Aorta (tissue), 5 donors: ENCODE measurements around the gene STK25. TPM values are rescaled to one million over a fixed set of nuclear protein-coding genes. Genes with fewer than 3 reads are reported as not detected.

Experiments used
- ATAC-seq: fragments of 200-7000 bp; cut with Tn5 transposase; one replicate; pipeline ENCODE4 v1.9.1; 2022; ENCODE audit warnings: moderate library complexity; ENCODE audit not compliant: low FRiP score
- DNase-seq, 2 donors: peaks; one replicate each; pipeline ENCODE4 v3.0.0-alpha.2; 2020
- H3K27ac ChIP-seq, 2 donors: one replicate each; pipeline ENCODE4 v1.5.1; 2013; ENCODE audit warnings: low read length in 2 of 2, mild to moderate bottlenecking in 2 of 2, moderate library complexity in 2 of 2, control low read depth in 1 of 2, inconsistent platforms in 1 of 2, low read depth in 1 of 2
- H3K27me3 ChIP-seq, 2 donors: one replicate each; pipeline ENCODE4 v1.6.1; 2013; ENCODE audit warnings: control low read depth in 1 of 2, low read length in 1 of 2, mild to moderate bottlenecking in 1 of 2, moderate library complexity in 1 of 2; ENCODE audit not compliant: insufficient read depth in 2 of 2, control insufficient read depth in 1 of 2
- H3K36me3 ChIP-seq, 2 donors: one replicate each; pipeline ENCODE4 v1.6.1; 2013; ENCODE audit warnings: control low read depth in 1 of 2, low read length in 1 of 2, mild to moderate bottlenecking in 1 of 2; ENCODE audit not compliant: insufficient read depth in 2 of 2, control insufficient read depth in 1 of 2
- H3K4me1 ChIP-seq, 2 donors: one replicate each; pipeline ENCODE4 v1.6.1; 2013; ENCODE audit warnings: low read length in 2 of 2, control low read depth in 1 of 2, mild to moderate bottlenecking in 1 of 2, moderate library complexity in 1 of 2; ENCODE audit not compliant: insufficient read depth in 2 of 2, control insufficient read depth in 1 of 2
- H3K4me3 ChIP-seq, 2 donors: one replicate each; pipeline ENCODE4 v1.5.1; 2013; ENCODE audit warnings: low read length in 2 of 2, control low read depth in 1 of 2, mild to moderate bottlenecking in 1 of 2
- H3K9me3 ChIP-seq: one replicate; pipeline ENCODE4 v1.6.1; 2013; ENCODE audit warnings: mild to moderate bottlenecking, low read length; ENCODE audit not compliant: control insufficient read depth
- WGBS, 2 donors: extraction: QIAGEN DNeasy Blood & Tissue Kit; methylation state at CpG; one replicate each; pipeline ENCODE4 v1.1.7; 2013; 5-methylcytosine and 5-hydroxymethylcytosine counted together
- intact Hi-C, 2 donors: fragments of 100-400 bp; cut with DNase I; formaldehyde crosslinking; loops; one replicate each; pipeline versions ENCODE4 v1.14.2 to v1.15.0; 2022
- polyA plus RNA-seq, 2 donors: library from polyadenylated mRNA; stranded (reverse); fragments of 200-250 nt; gene quantifications; one replicate each; pipeline ENCODE4 v1.2.3, GENCODE V29; 2013
- total RNA-seq, 2 donors: library from RNA; stranded (reverse); fragmentation: NEBNext Ultra II Directional; extraction: Animal tissue kit (Norgen Biotek cat#: 25700); gene quantifications; one replicate each; pipeline ENCODE4 v1.2.1, GENCODE V29; 2021
- donor health status: healthy with polysubstance abuse.
- donor health status: Bipolar disorder and iron deficiency.
- donor health status: DM: no; HTN: no; CAD: no.
- donor health status: DM: no; HTN: no; CAD: no.
- donor health status: DM: yes; HTN: yes; CAD: no.

The STK25 gene
- total and polyA plus RNA-seq, 4 donors = 85.1 to 261 (median 121) TPM

DNA sequence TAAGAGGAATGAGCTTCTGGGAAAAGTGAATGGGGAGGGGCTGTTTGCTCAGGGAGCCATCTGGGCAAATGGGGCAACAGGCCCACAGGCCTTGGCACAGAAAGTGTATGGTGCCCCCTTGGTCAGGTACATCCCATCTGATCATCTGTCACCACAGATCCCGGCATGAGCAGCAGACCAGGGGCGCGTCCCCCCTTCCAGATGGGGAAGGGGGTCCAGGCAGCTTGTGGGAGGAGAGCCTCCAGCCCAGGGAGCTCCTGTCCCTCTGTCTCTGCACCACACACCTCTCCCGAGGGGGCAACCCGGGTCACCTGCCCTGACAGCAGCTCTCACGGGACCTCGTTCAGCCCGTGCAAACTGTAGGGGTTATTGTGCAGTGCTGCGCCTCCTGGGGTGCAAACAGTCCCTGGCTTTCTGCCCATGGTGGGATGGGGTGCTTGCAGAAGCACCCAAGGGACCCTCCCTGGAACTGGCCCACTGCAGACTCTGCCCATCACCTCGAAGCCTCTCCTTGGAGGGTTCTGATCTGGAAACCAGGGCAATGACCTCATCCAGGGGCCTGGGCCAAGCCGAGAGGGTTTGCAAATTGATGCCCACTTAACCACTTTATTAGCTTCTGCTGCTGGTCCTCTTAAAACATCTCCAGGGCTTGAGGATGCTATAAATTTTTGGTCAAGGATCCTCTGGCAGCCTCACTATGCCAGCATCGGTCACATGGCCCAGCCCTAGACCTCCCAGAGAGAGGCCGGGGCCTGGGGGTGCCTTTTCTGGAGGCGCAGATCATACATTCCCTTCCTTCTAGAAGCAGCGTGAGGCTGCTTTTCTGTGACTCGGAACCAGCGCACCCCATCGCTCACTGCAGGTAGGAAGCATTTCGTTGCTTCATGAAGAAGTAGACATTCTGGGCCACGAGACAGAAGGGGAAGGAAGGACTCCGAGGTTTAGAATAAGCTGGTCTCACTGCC, 42.5 kb upstream of the STK25 start:
- Histone ChIP-seq H3K27ac (no peak overlapping the region), H3K9me3 (peaks cover 6% of the 10 kb centered on the region), H3K4me3 (no peak overlapping the region), H3K27me3 (no peaks in the 10 kb centered on the region), H3K36me3 (no peaks in the 10 kb centered on the region), H3K4me1 (no peaks in the 10 kb centered on the region)
- WGBS, 2 donors = 76 to 84% methylated on average over 20 to 21 of the region's 21 CpGs
- DNase-seq (no peak), ATAC-seq (no peak)
- intact Hi-C loops = no loop called here

DNA sequence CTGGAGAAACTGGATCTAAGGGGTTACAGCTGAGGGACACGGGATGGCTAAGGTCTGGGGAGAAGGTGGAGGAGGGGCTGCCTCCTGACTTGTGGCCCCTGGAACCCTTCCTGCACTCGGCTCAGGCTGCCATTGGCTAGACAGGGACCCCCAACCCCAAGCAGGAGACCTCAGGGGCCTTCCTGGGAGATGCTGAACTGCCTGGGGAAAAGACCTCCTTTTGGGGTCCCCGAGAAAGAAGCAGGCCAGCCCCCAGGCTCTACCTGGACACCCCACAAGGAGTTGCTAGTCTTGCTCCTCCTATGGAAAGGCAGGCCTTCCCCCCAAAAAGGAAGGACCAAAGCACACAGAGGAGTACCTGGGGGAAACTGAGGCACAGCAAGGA, 40.1 kb upstream of the STK25 start:
- Histone ChIP-seq H3K4me3 (no peak overlapping the region), H3K27me3 (no peaks in the 10 kb centered on the region), H3K4me1 (no peaks in the 10 kb centered on the region), H3K36me3 (no peaks in the 10 kb centered on the region), H3K27ac (no peak overlapping the region), H3K9me3 (no peaks in the 10 kb centered on the region)
- intact Hi-C loops = no loop called here
- DNase-seq (peak in 1 of 2 donors; percentile 5), ATAC-seq (no peak)
- 79 to 85% methylated on average over 3 of the region's 3 CpGs for WGBS, 2 donors

DNA sequence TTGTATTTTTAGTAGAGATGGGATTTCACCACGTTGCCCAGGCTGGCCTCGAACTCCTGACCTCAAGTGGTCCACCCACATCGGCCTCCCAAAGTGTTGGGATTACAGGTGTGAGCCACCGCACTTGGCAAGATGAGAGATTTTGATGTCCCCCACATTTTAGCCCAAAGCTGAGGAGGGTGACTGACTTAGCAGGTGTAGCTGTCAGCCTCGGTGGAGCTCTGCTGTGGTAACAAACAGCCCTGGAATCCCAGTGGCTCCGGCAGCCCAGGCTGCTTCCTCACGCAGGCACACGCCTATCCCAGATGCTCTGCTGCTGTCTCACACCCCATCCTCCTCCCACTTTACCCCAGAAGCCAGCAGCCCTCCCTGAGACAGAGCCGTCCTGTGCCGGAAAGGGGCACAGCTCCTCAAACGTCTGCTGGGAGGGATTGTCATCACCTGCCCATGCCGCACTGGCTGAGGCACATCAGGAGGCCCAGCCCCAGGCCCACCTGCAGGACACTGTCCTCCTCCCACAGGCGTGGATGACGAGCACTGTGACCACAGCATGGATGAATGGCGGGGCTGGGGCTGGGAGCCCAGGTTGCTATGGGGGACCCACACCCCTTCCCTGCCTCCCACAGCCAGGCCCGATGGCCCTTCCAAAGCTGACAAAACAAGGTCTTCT, 39.5 kb upstream of the STK25 start:
- Histone ChIP-seq H3K4me3 (no peak overlapping the region), H3K27me3 (no peaks in the 10 kb centered on the region), H3K4me1 (no peaks in the 10 kb centered on the region), H3K36me3 (no peaks in the 10 kb centered on the region), H3K9me3 (no peaks in the 10 kb centered on the region), H3K27ac (no peak overlapping the region)
- DNase-seq (no peak), ATAC-seq (no peak)
- 86 to 92% methylated on average over 16 of the region's 16 CpGs for WGBS, 2 donors
- intact Hi-C loops = no loop called here

DNA sequence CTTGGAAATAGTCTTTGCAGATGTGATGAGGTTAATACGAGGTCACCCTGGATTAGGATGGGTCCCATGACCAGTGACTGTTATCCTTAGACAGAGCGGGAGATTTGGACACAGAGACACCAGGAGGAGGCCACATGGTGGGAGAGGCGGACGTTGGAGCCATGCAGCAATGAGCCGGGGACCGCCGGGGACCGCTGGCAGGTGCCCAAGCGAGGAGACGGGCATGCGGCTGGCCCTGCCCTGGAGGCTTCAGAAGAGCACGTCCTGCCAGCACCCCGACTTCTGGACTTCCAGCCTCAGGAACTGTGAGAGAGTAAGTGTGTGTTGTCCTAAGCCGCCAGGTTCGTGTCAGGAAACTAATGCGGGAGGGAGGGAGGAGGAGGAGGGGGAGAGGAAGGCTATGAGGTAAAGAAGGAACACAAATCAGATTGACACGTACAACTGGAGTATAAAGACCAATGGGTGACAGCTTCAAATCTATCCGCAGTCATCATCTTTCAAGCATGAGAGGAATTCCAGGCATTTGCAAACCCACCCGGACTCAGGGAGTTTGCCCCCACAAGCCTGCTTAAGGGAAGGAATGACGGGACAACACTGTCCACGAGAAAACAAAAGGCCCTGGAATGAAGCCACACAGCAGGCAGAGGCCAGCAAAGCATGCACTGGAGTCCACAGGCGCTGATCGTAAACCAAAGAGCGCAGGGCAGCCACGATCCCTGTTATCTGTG, 38.6 kb upstream of the STK25 start:
- no peaks in the 10 kb centered on the region for H3K27me3 ChIP-seq
- H3K4me1 ChIP-seq = no peaks in the 10 kb centered on the region
- intact Hi-C loops = no loop called here
- ATAC-seq = no peak
- no peaks in the 10 kb centered on the region for H3K9me3 ChIP-seq
- H3K4me3 ChIP-seq = no peak overlapping the region
- no peak overlapping the region for H3K27ac ChIP-seq
- DNase-seq = peak in 1 of 2 donors; percentile 46
- H3K36me3 ChIP-seq = no peaks in the 10 kb centered on the region
- WGBS, 2 donors = 10% methylated on average over 25 of the region's 25 CpGs

DNA sequence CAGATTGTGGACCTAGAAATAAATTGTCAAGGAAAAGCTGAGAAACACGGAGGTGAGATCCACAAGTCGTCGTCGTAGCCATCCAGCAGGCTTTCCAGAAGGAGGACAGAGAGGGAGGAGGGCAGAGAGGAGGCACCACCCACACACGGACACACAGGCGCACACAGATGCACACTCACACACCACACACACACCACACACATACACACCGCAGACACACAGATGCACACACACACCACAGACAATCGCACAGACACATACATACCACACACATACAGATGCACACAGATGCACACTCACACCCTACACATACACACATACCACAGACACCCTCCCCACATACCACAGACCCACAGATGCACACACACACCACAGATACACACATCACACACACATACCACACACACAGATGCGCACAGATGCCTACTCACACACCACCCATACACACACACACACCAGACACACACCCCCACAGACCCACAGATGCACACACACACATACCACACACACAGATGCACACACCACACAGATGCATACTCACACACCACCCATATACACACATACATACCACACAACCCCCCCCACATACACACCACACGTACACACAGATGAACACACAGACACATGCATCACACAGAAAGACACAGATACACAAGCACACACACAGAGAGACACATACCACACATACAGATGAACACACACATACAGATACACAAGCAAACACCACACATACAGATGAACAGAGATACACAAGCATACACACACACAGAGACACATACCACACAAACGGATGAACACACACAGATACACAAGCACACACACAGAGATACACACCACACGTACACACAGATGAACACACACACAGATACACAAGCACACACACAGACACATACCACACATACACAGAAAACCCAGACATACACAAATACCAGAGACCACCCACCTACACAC, 37.4 kb upstream of the STK25 start:
- intact Hi-C loops = no loop called here
- 54 to 57% methylated on average over 12 of the region's 12 CpGs for WGBS, 2 donors
- DNase-seq (no peak), ATAC-seq (no peak)
- H3K4me3 ChIP-seq = no peak overlapping the region
- H3K4me1 ChIP-seq = no peaks in the 10 kb centered on the region
- H3K9me3 ChIP-seq = no peaks in the 10 kb centered on the region
- H3K27me3 ChIP-seq = no peaks in the 10 kb centered on the region
- H3K36me3 ChIP-seq = no peaks in the 10 kb centered on the region
- no peak overlapping the region for H3K27ac ChIP-seq

DNA sequence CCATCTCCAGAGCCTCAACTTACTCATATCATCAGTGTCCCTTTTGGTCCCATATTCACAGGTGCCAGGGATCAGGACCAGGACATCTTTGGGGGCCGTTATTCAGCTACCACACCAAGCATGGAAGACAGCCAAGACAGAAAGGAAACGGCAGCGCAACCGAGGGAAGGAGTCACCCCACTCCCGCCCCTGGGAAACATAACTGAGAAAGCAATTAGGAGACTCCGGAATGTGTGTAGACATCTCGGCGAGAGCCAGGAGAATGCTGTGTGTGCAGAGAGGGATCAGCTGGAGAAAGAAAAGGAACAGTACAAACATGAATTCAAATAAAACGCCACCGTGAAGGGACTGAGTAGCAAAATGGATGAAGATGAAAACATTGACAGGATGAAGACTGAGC, 36.7 kb upstream of the STK25 start:
- no peaks in the 10 kb centered on the region for H3K36me3 ChIP-seq
- ATAC-seq = no peak
- 20 to 36% methylated on average over 10 of the region's 10 CpGs for WGBS, 2 donors

DNA sequence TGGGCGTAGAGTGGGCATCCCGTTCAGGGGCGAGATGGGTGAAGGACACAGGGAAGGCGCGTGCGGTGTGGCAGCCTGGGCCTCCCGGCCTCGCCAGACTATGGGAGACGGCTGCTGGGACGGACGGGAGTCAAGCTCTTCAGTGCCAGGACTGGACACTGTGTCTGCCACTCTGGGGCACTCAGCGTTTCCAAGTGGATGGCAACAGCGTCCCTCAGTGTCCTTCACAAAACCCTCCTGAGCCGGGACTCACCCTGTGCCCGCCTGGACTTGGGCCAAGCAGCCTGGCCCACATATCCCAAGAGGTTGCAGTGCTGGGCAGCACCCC, 33.9 kb upstream of the STK25 start:
- no peak overlapping the region for H3K4me3 ChIP-seq
- no peaks in the 10 kb centered on the region for H3K36me3 ChIP-seq
- DNase-seq (no peak), ATAC-seq (no peak)
- intact Hi-C loops = no loop called here
- whole genome bisulfite sequencing, 2 donors = 62 to 68% methylated on average over 14 to 15 of the region's 15 CpGs
- no peak overlapping the region for H3K27ac ChIP-seq
- no peaks in the 10 kb centered on the region for H3K9me3 ChIP-seq
- H3K27me3 ChIP-seq = no peaks in the 10 kb centered on the region
- no peaks in the 10 kb centered on the region for H3K4me1 ChIP-seq

More for the DNA sequence above, 36.7 kb upstream of the STK25 start:
- DNase-seq = no peak
- Histone ChIP-seq H3K27ac (no peak overlapping the region), H3K9me3 (no peaks in the 10 kb centered on the region), H3K4me1 (no peaks in the 10 kb centered on the region), H3K27me3 (no peaks in the 10 kb centered on the region), H3K4me3 (no peak overlapping the region)
- intact Hi-C loops = no loop called here
